ENCODE data around the gene RAB13. TPM values are rescaled to one million over a fixed set of nuclear protein-coding genes. Genes with fewer than 3 reads are reported as not detected.

Gene RAB13
- total and polyA plus RNA-seq, 2 of the 13 experiments (the other 11 are each of a cell fraction or from before 2014, with no cell fraction given): 15.9 to 24.7 TPM

- TF ChIP-seq POLR2A (IDR thresholded peaks at IDR 0.05; ENCODE audit: insufficient read depth in 1 of 2, low read depth in 2 of 2, low read length in 2 of 2) (peak; percentile 93 to 96), ZNF264 (CRISPR knock-in tag; IDR thresholded peaks at IDR 0.05) (peak; percentile 17; the same call in 1 of the 2 replicates), SOX5 (CRISPR knock-in tag; IDR thresholded peaks at IDR 0.05; ENCODE audit: borderline replicate concordance) (no peak; the same call in 1 of the 2 replicates), NBN (conservative IDR thresholded peaks at IDR 0.05) (no peak), REXO4 (CRISPR knock-in tag; IDR thresholded peaks at IDR 0.05; ENCODE audit: borderline replicate concordance) (no peak), ZNF550 (CRISPR knock-in tag; IDR thresholded peaks at IDR 0.05; ENCODE audit: borderline replicate concordance) (no peak), EP300 (IDR thresholded peaks at IDR 0.05; ENCODE audit: low read depth in 2 of 2, low read length in 2 of 2) (0 out of 4 replicates have a peak, but pooled peaks of 1 of the 2 experiments have one; percentile 17), EP300 (CRISPR knock-in tag; IDR thresholded peaks at IDR 0.05; ENCODE audit: borderline replicate concordance) (no peak), ZNF790 (CRISPR knock-in tag; IDR thresholded peaks at IDR 0.05; ENCODE audit: borderline replicate concordance) (no peak), ZBTB1 (CRISPR knock-in tag; IDR thresholded peaks at IDR 0.05; ENCODE audit: borderline replicate concordance) (no peak), HBP1 (CRISPR knock-in tag; IDR thresholded peaks at IDR 0.05; ENCODE audit: low read depth) (peak; percentile 50; the same call in 1 of the 2 replicates), KLF9 (CRISPR knock-in tag; IDR thresholded peaks at IDR 0.05; ENCODE audit: low read depth) (no peak), GATAD2A (CRISPR knock-in tag; IDR thresholded peaks at IDR 0.05) (peak; percentile 49), ZNF788 (CRISPR knock-in tag; IDR thresholded peaks at IDR 0.05; ENCODE audit: borderline replicate concordance) (peak; percentile 91; the same call in 1 of the 2 replicates), ZNF225 (CRISPR knock-in tag; IDR thresholded peaks at IDR 0.05) (no peak), MLX (CRISPR knock-in tag; IDR thresholded peaks at IDR 0.05) (0 out of 2 replicates have a peak, but pooled peaks have one; percentile 29), CHD2 (IDR thresholded peaks at IDR 0.05; ENCODE audit: low read depth, low read length) (no peak; the same call in none of the 2 replicates), CTCF (CRISPR knock-in tag; IDR thresholded peaks at IDR 0.05) (peak; percentile 81), ZSCAN22 (CRISPR knock-in tag; IDR thresholded peaks at IDR 0.05) (0 out of 2 replicates have a peak, but pooled peaks have one; percentile 50), CHD4 (IDR thresholded peaks at IDR 0.05; ENCODE audit: borderline replicate concordance, low read length) (no peak; the same call in 1 of the 2 replicates), TBL1XR1 (IDR thresholded peaks at IDR 0.05; ENCODE audit: borderline replicate concordance, low read length, partially characterized antibody) (no peak), ZNF234 (CRISPR knock-in tag; conservative IDR thresholded peaks at IDR 0.05) (peak; percentile 79; the same call in 1 of the 2 replicates), FOXP1 (IDR thresholded peaks at IDR 0.05) (no peak), FOXP1 (CRISPR knock-in tag; IDR thresholded peaks at IDR 0.05) (peak; percentile 14; the same call in 1 of the 2 replicates), ZNF354B (CRISPR knock-in tag; IDR thresholded peaks at IDR 0.05) (peak; percentile 41; the same call in 1 of the 2 replicates), ZNF879 (CRISPR knock-in tag; IDR thresholded peaks at IDR 0.05) (0 out of 2 replicates have a peak, but pooled peaks have one; percentile 59), NFKB2 (CRISPR knock-in tag; IDR thresholded peaks at IDR 0.05; ENCODE audit: borderline replicate concordance) (peak; percentile 96; the same call in 1 of the 2 replicates), MXD4 (CRISPR knock-in tag; IDR thresholded peaks at IDR 0.05) (peak; percentile 81), MXI1 (IDR thresholded peaks at IDR 0.05; ENCODE audit: borderline replicate concordance, low read depth, low read length) (peak; percentile 95), ZNF124 (CRISPR knock-in tag; IDR thresholded peaks at IDR 0.05) (peak; percentile 81)
Measured at GRCh38 chr1:153967107-153967999, 18.8 kb downstream of the RAB13 start, which contains the start of gene CREB3L4 (continued).
